BJ (cell line): Measurements from ENCODE around the gene SPATA6L. TPM values are rescaled to one million over a fixed set of nuclear protein-coding genes. Genes with fewer than 3 reads are reported as not detected.

ENCODE experiments used
- CTCF ChIA-PET: fragments of 350-600 bp; formaldehyde crosslinking; extraction: SDS; loops from one replicate; lab custom pipeline; 2021; ENCODE audit warnings: antibody characterized with exemption, inconsistent platforms; lab: Yijun Ruan, JAX
- POLR2A ChIA-PET: fragments of 300-600 bp; sonication (Branson Sonifier 250); formaldehyde crosslinking; extraction: SDS; loops from one replicate; lab custom pipeline; 2021; ENCODE audit warnings: antibody characterized with exemption; lab: Charles Lee
- DNase-seq: peaks from one replicate; pipeline ENCODE4 v3.0.0-alpha.2; 2011; ENCODE audit warnings: low read depth
- H3K27me3 ChIP-seq: 2 replicates; pipeline ENCODE4 v1.6.0; 2011; ENCODE audit warnings: low read length; ENCODE audit not compliant: control insufficient read depth, insufficient read depth
- H3K36me3 ChIP-seq: 2 replicates; pipeline ENCODE4 v1.5.1; 2011; ENCODE audit warnings: low read length; ENCODE audit not compliant: control insufficient read depth, insufficient read depth
- H3K4me3 ChIP-seq: 2 replicates; pipeline ENCODE4 v1.5.1; 2011; ENCODE audit warnings: low read depth, mild to moderate bottlenecking, control low read depth, low read length
- polyA plus RNA-seq: library from polyadenylated mRNA; depleted of rRNA; stranded (reverse); fragments of >200 nt; gene quantifications from 2 replicates; pipeline ENCODE4 v1.2.3, GENCODE V29; 2011
- TF ChIP-seq, protein P1 (sequence below): IDR thresholded peaks from 2 replicates; pipeline ENCODE4 v1.5.1; 2011; ENCODE audit warnings: low read depth, mild to moderate bottlenecking, control low read depth, inconsistent platforms, low read length, moderate library complexity; ENCODE audit not compliant: insufficient read depth

SPATA6L gene
- polyA plus RNA-seq, 1 experiment: 0.43 TPM

DNA sequence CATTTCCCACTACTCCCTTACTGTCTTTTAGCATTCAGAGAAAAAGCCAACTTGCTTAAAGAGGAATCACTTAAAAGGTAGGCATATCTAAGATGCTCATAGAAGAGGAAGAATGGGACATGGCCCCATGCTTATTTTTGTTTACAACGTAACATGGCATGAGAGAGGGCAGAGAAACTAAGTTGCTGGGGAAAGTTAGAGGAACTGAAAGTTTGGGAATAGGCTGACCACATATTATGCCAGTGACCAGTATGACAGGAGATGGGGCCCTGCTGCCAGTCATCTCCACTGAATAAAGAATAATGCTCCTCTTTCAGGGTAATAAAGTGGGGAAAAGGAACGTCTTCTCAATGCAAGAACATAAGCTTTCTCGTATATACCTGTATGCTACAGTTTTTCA, 2.3 kb downstream of the SPATA6L start:
- no peak for DNase-seq
- H3K36me3 ChIP-seq: no peaks in the 10 kb centered on the region
- H3K27me3 ChIP-seq: no peaks in the 10 kb centered on the region
- CTCF ChIA-PET: interaction anchor here (1.0 kb wide), 3 partner anchors 11 to 96 kb away, joined by 3 read pairs; no protein-coding TSS in a partner anchor
- TF ChIP-seq, protein P1, sequence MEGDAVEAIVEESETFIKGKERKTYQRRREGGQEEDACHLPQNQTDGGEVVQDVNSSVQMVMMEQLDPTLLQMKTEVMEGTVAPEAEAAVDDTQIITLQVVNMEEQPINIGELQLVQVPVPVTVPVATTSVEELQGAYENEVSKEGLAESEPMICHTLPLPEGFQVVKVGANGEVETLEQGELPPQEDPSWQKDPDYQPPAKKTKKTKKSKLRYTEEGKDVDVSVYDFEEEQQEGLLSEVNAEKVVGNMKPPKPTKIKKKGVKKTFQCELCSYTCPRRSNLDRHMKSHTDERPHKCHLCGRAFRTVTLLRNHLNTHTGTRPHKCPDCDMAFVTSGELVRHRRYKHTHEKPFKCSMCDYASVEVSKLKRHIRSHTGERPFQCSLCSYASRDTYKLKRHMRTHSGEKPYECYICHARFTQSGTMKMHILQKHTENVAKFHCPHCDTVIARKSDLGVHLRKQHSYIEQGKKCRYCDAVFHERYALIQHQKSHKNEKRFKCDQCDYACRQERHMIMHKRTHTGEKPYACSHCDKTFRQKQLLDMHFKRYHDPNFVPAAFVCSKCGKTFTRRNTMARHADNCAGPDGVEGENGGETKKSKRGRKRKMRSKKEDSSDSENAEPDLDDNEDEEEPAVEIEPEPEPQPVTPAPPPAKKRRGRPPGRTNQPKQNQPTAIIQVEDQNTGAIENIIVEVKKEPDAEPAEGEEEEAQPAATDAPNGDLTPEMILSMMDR: no peak
- no peak overlapping the region for H3K4me3 ChIP-seq
- POLR2A ChIA-PET: no interaction called here

DNA sequence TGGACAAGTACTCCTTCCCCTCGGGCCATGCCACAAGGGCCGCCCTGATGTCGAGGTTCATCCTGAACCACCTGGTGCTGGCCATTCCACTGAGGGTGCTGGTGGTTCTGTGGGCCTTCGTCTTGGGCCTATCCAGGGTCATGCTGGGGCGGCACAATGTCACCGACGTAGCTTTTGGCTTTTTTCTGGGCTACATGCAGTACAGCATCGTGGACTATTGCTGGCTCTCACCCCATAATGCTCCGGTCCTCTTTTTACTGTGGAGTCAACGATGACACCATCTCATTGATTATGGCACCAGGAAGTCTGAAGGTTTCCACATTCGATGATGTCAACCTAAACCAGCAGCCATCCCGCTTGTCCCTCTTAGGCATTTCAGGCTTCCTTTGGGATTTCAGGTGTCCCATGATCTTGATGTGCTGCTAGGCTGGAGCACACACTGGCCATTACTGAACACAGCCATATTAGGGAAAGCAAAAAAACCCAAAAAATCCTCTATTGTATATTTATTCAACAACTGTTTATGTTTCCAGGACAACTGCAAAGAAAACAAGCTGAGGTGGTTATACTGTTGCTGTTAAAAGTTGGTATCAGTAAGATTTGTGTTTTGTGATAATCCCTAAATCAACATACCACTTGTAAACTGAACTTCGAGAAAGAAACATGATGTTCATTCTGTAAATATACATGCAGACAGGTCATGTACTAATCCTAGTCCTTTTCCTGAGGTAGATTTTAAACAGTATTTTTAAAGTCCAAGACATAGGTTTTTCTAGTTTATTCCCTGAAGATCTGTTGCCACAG, 3.1 kb downstream of the SPATA6L start:
- no peaks in the 10 kb centered on the region for H3K36me3 ChIP-seq
- H3K4me3 ChIP-seq: peak overlapping the region; percentile 74
- CTCF ChIA-PET: interaction anchor here (0.5 to 1.0 kb wide), 5 partner anchors 10 to 96 kb away, joined by 3 read pairs; no protein-coding TSS in a partner anchor
- no peak for DNase-seq
- no peaks in the 10 kb centered on the region for H3K27me3 ChIP-seq
- TF ChIP-seq, protein P1: no peak
- POLR2A ChIA-PET: interaction anchor here (0.6 kb wide), 1 partner anchor 16 kb away, joined by 8 read pairs; the partner anchor contains the start of gene CDC37L1

DNA sequence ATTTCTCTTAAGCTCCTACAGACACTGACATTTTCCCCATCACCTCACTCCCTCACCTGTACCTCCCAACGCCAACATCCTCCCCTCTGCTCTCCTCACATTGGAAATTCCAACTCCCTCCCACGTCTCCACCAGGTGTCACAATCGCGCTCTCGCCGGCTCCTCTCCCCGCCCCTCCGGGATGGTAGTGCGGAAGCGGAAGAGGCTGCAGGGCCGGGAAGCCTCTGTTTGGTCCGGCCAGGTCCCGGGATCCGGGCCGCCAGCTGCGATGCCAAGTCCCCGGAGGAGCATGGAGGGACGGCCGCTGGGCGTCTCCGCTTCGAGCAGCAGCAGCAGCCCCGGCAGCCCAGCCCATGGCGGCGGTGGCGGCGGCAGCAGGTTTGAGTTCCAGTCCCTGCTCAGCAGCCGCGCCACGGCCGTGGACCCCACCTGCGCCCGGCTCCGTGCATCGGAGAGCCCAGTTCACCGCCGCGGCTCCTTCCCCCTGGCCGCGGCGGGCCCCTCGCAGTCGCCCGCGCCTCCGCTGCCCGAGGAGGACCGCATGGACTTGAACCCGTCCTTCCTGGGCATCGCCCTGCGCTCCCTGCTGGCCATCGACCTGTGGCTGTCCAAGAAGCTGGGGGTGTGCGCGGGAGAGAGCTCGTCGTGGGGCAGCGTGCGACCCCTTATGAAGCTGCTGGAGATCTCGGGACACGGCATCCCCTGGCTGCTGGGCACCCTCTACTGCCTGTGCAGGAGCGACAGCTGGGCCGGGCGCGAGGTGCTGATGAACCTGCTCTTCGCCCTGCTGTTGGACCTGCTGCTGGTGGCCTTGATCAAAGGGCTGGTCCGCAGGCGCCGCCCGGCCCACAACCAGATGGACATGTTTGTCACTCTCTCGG, 3.9 kb downstream of the SPATA6L start, which contains the start of gene PLPP6:
PLPP6 (plus strand) TSS at position 187 of the 881 bp plus-strand sequence; CDS start at position 269, 82 bp downstream.
- ChIA-PET CTCF (interaction anchor here (0.6 to 1.2 kb wide), 5 partner anchors 79 to 172 kb away, joined by 3 to 7 read pairs (median 3); partner anchors contain the start of gene AK3), POLR2A (interaction anchor here (0.6 kb wide), 1 partner anchor 17 kb away, joined by 8 read pairs; the partner anchor contains the start of gene CDC37L1)
- Histone ChIP-seq H3K4me3 (peak within 1 kb of the TSS; percentile 74), H3K27me3 (no peaks in the 10 kb centered on the region), H3K36me3 (no peaks in the 10 kb centered on the region)
- TF ChIP-seq, protein P1: peak; percentile 63
- DNase-seq: no peak

DNA sequence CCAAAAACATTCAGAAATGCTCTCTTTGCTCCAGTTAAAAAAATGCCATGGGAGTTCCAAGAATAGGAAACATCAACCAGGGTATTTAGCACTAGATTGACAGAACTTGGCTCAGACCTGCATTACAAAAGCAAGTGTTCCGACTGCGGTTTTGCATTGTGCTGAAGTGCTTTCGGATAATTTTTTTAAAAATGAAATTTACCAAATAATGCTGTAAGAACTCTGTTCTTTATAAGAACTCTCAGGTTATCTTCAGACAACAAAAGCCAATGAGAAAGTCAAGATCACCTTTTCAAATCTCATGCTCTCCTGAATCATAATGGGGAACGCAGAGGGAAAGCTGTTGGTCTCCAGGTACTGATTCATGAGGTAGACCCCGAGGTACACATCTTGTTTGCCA, 4.7 kb downstream of the SPATA6L start:
- TF ChIP-seq, protein P1: no peak
- CTCF ChIA-PET: interaction anchor here (0.9 to 1.2 kb wide), 2 partner anchors 79 to 171 kb away, joined by 3 to 7 read pairs; partner anchors contain the start of gene AK3
- Histone ChIP-seq H3K4me3 (peak overlapping the region; percentile 74), H3K27me3 (no peaks in the 10 kb centered on the region), H3K36me3 (no peaks in the 10 kb centered on the region)
- no peak for DNase-seq
- POLR2A ChIA-PET: no interaction called here
